SU-DHL-6 (cell line): Measurements from ENCODE around the gene EXOC6.
A peak's percentile ranks its signal among the peaks of the same experiment; 100 is the strongest.

ENCODE experiments used
- H2AFZ ChIP-seq: fragments of 200-600 bp; sonication (generic); 2 replicates; pipeline ENCODE4 v1.6.1; 2014; ENCODE audit warnings: low read depth, mild to moderate bottlenecking, moderate library complexity, mixed read lengths, antibody characterized with exemption, low read length; ENCODE audit not compliant: severe bottlenecking
- H3F3A ChIP-seq: fragments of 200-600 bp; shearing (Covaris generic); 2 replicates; pipeline ENCODE4 v1.6.0; 2016; ENCODE audit warnings: antibody characterized with exemption, mild to moderate bottlenecking; ENCODE audit not compliant: insufficient read depth
- H3K27ac ChIP-seq: fragments of 200-600 bp; sonication (generic); 2 replicates; pipeline ENCODE4 v1.5.1; 2016; ENCODE audit warnings: low read depth, mild to moderate bottlenecking, low read length, moderate library complexity, mixed read lengths
- H3K27me3 ChIP-seq: fragments of 200-600 bp; sonication (generic), shearing (Covaris generic); 2 replicates; pipeline ENCODE4 v1.6.0; 2014; ENCODE audit warnings: mild to moderate bottlenecking, low read length
- H3K36me3 ChIP-seq: fragments of 200-600 bp; sonication (generic); 2 replicates; pipeline ENCODE4 v1.6.1; 2014; ENCODE audit warnings: mild to moderate bottlenecking, low read length, mixed read lengths
- H3K4me2 ChIP-seq: fragments of 300-600, 200-600 bp; shearing (Covaris generic), sonication (generic); 2 replicates; pipeline ENCODE4 v1.6.0; 2014; ENCODE audit warnings: low read length, low read depth, mild to moderate bottlenecking; ENCODE audit not compliant: poor library complexity, severe bottlenecking
- H3K4me3 ChIP-seq: fragments of 200-600 bp; sonication (generic); 2 replicates; pipeline ENCODE4 v1.5.1; 2014; ENCODE audit warnings: antibody characterized with exemption, low read length, mild to moderate bottlenecking, mixed read lengths; ENCODE audit not compliant: insufficient read depth, poor library complexity, severe bottlenecking
- H3K79me2 ChIP-seq: fragments of 200-600 bp; sonication (generic); 2 replicates; pipeline ENCODE4 v1.6.1; 2014; ENCODE audit warnings: mild to moderate bottlenecking, low read length, moderate library complexity; ENCODE audit not compliant: insufficient read depth
- H3K9ac ChIP-seq: fragments of 200-600 bp; sonication (generic); 2 replicates; pipeline ENCODE4 v1.7.0; 2014; ENCODE audit warnings: mild to moderate bottlenecking, low read length
- H3K9me2 ChIP-seq: fragments of 200-600 bp; sonication (generic); replicated peaks from 2 replicates; pipeline ENCODE4 v1.6.1; 2014; ENCODE audit warnings: low read length; ENCODE audit not compliant: insufficient read depth
- H3K9me3 ChIP-seq: fragments of 200-600 bp; sonication (generic); 2 replicates; pipeline ENCODE4 v1.6.1; 2014; ENCODE audit warnings: low read length, mixed read lengths; ENCODE audit not compliant: insufficient read depth
- H4K20me1 ChIP-seq: fragments of 200-600 bp; sonication (generic); 2 replicates; pipeline ENCODE4 v1.6.1; 2014; ENCODE audit warnings: low read depth, mild to moderate bottlenecking, antibody characterized with exemption, low read length, moderate library complexity, mixed read lengths
- CTCF ChIP-seq: fragments of 200-600 bp; sonication (generic); IDR thresholded peaks from one replicate; pipeline ENCODE4 v1.5.1; 2017; ENCODE audit warnings: antibody characterized with exemption, mild to moderate bottlenecking, low read length, moderate library complexity; ENCODE audit not compliant: insufficient read depth, poor library complexity, severe bottlenecking
- EZH2phosphoT487 ChIP-seq: fragments of 200-600 bp; sonication (generic), shearing (Covaris generic); conservative IDR thresholded peaks from 2 replicates; pipeline ENCODE4 v1.6.1; 2018; ENCODE audit warnings: mild to moderate bottlenecking, antibody characterized with exemption, low read length, moderate library complexity, mixed read lengths

EXOC6 gene

GRCh38 chr10:92914478-92915325 is 66.4 kb downstream of the EXOC6 start:
- Histone ChIP-seq H3K9me2 (no peaks in the 10 kb centered on the region), H3K36me3 (no peaks in the 10 kb centered on the region), H3K4me3 (no peak overlapping the region), H4K20me1 (no peaks in the 10 kb centered on the region), H3K79me2 (no peaks in the 10 kb centered on the region), H2AFZ (no peak overlapping the region), H3K27ac (no peak overlapping the region), H3K9me3 (no peaks in the 10 kb centered on the region), H3K9ac (no peak overlapping the region), H3K4me2 (no peak overlapping the region), H3F3A (peaks cover 5% of the 10 kb centered on the region; the same call in 1 of the 2 replicates), H3K27me3 (no peaks in the 10 kb centered on the region)
- TF ChIP-seq CTCF: peak; percentile 76
- no peak for TF ChIP-seq EZH2phosphoT487

DNA sequence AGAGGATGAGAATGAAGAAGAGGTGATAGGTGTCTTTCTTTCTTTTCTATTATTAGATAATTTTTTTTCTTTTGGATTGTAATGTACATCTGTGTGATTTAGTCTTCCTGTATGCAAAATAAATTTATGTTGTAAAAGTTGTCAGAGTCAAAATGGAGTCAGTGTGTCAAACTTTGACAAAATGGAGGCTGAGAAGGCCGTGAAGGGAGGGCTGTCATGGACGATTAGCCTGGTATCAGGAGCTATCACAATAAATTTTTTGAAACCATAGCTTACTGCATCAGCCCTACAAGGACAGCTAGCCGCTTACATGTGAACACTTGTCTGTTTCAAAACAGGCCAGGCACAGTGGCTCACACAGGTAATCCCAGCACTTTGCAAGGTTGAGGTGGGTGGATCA is 67.6 kb downstream of the EXOC6 start:
- no peaks in the 10 kb centered on the region for H3K9me3 ChIP-seq
- no peak overlapping the region for H3K4me3 ChIP-seq
- no peaks in the 10 kb centered on the region for H3K9me2 ChIP-seq
- H4K20me1 ChIP-seq: no peaks in the 10 kb centered on the region
- H3K36me3 ChIP-seq: no peaks in the 10 kb centered on the region
- H3K4me2 ChIP-seq: no peak overlapping the region
- no peak overlapping the region for H3K27ac ChIP-seq
- peaks cover 5% of the 10 kb centered on the region; the same call in 1 of the 2 replicates for H3F3A ChIP-seq
- no peak for TF ChIP-seq CTCF
- TF ChIP-seq EZH2phosphoT487: no peak
- H3K27me3 ChIP-seq: no peaks in the 10 kb centered on the region
- H2AFZ ChIP-seq: no peak overlapping the region
- H3K79me2 ChIP-seq: no peaks in the 10 kb centered on the region
- no peak overlapping the region for H3K9ac ChIP-seq

GRCh38 chr10:92916433-92916832 is 68.1 kb downstream of the EXOC6 start:
- Histone ChIP-seq H3K4me3 (no peak overlapping the region), H3K4me2 (no peak overlapping the region), H3K27me3 (no peaks in the 10 kb centered on the region), H3K27ac (no peak overlapping the region), H3K36me3 (no peaks in the 10 kb centered on the region), H2AFZ (no peak overlapping the region), H4K20me1 (no peaks in the 10 kb centered on the region), H3K9ac (no peak overlapping the region), H3K9me3 (no peaks in the 10 kb centered on the region), H3F3A (peaks cover 5% of the 10 kb centered on the region; the same call in 1 of the 2 replicates), H3K9me2 (no peaks in the 10 kb centered on the region), H3K79me2 (no peaks in the 10 kb centered on the region)
- no peak for TF ChIP-seq CTCF
- no peak for TF ChIP-seq EZH2phosphoT487
